Gastrocnemius medialis (tissue), 4 donors: ENCODE measurements around the gene FTSJ1. TPM values are rescaled to one million over a fixed set of nuclear protein-coding genes. Genes with fewer than 3 reads are reported as not detected.
A peak's percentile ranks its signal among the peaks of the same experiment; 100 is the strongest.

ENCODE experiments used
- ATAC-seq, 2 donors: fragments of 150-250 bp; one replicate each; pipeline ENCODE4 v1.9.1; 2016
- DNase-seq, 2 donors: peaks; one replicate each; pipeline ENCODE4 v3.0.0-alpha.2; 2019
- H3K27ac ChIP-seq, 4 donors: fragments of 200-600 bp; sonication (generic); 1 replicate in 1 of 4; 2 replicates in 3 of 4; pipeline ENCODE4 v1.5.1; 2016 to 2018; ENCODE audit warnings: mild to moderate bottlenecking in 2 of 4, moderate library complexity in 1 of 4
- H3K27me3 ChIP-seq, 3 donors: fragments of 200-600 bp; sonication (generic) in 2 of 3; 1 replicate in 1 of 3; 2 replicates in 2 of 3; pipeline versions ENCODE4 v1.5.1 to v1.6.0; 2016 to 2019; ENCODE audit warnings: mild to moderate bottlenecking in 1 of 3, moderate library complexity in 1 of 3
- H3K36me3 ChIP-seq, 2 donors: fragments of 200-600 bp; sonication (generic) in 1 of 2; one replicate each; pipeline ENCODE4 v1.5.1; 2017 to 2018
- H3K4me1 ChIP-seq, 2 donors: fragments of 200-600 bp; sonication (generic) in 1 of 2; one replicate each; pipeline ENCODE4 v1.5.1; 2016 to 2017; ENCODE audit warnings: mild to moderate bottlenecking in 2 of 2
- H3K4me3 ChIP-seq, 4 donors: fragments of 200-600 bp; sonication (generic) in 3 of 4; 1 replicate in 1 of 4; 2 replicates in 3 of 4; pipeline ENCODE4 v1.5.1; 2016 to 2019; ENCODE audit warnings: mild to moderate bottlenecking in 2 of 4
- H3K9me3 ChIP-seq, 3 donors: fragments of 200-600 bp; sonication (generic) in 2 of 3; 1 replicate in 1 of 3; 2 replicates in 2 of 3; pipeline ENCODE4 v1.5.1; 2016 to 2019
- CTCF ChIP-seq, 5 experiments: fragments of 450-650 bp in 3 of 5; fragments of 200-600 bp in 2 of 5; sonication (generic) in 2 of 5; IDR thresholded peaks in 4 of 5; conservative IDR thresholded peaks in 1 of 5; 1 replicate in 4 of 5; 2 replicates in 1 of 5; pipeline ENCODE4 v1.5.1; 2016 to 2019; ENCODE audit warnings: antibody characterized with exemption in 5 of 5, mild to moderate bottlenecking in 3 of 5, moderate library complexity in 3 of 5
- POLR2A ChIP-seq, 2 donors: fragments of 450-650 bp; IDR thresholded peaks; one replicate each; pipeline ENCODE4 v1.6.1; 2017; ENCODE audit warnings: antibody characterized with exemption in 2 of 2, mild to moderate bottlenecking in 2 of 2, moderate library complexity in 2 of 2
- in situ Hi-C, 4 donors: fragments of 200-750 bp; cut with MboI; loops; one replicate each; pipeline versions ENCODE4 v1.15.0 to v1.8.0; 2017; ENCODE audit warnings: low sequenced_read_pairs in 4 of 4
- intact Hi-C: fragments of 100-400 bp; cut with DNase I; formaldehyde crosslinking; loops from one replicate; pipeline ENCODE4 v1.15.1; 2023; ENCODE audit warnings: low total_unique reads
- total RNA-seq, 4 donors: library from RNA; depleted of rRNA; stranded (reverse); fragments of >200 nt; gene quantifications; one replicate each; pipeline versions ENCODE4 v1.1.0 to v1.2.3, GENCODE V29; 2016

The FTSJ1 gene
- total RNA-seq, 4 donors from 2014 or later = 31.4 to 47.7 (median 38.2) TPM

DNA sequence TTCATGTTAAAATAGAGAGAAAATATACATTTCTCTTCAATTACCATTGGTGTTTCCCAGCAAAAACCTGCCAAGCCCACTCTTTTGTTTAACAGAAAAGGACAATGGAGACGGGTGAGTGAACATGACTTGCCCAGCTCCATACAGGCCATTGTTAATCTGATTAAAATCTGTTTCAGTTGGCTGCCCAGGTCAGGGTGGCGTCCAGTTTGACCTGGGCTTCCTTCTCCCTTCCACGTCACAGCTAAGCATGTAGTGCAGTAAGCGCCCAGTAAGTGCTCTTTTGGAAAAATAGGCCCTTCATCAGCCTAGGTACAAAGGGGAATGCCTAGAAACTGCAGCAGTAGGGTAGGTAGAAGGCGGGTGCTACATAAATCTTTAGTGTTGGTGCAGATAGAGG is 31.2 kb downstream of the FTSJ1 start:
- Histone ChIP-seq H3K36me3 (no peaks in the 10 kb centered on the region), H3K4me3 (no peak overlapping the region), H3K27me3 (no peaks in the 10 kb centered on the region), H3K4me1 (no peaks in the 10 kb centered on the region), H3K9me3 (no peaks in the 10 kb centered on the region), H3K27ac (no peak overlapping the region)
- TF ChIP-seq CTCF (IDR thresholded peaks at IDR 0.05 in 4 of 5, conservative IDR thresholded peaks at IDR 0.05 in 1 of 5) (no peak), POLR2A (IDR thresholded peaks at IDR 0.05) (no peak)
- intact Hi-C loops = no loop called here
- ATAC-seq = no peak
- in situ Hi-C loops = no loop called here
- no peak for DNase-seq

- no peaks in the 10 kb centered on the region for H3K27me3 ChIP-seq
- H3K4me1 ChIP-seq = no peaks in the 10 kb centered on the region
- H3K4me3 ChIP-seq = peak within 1 kb of the TSS; percentile 68 to 78 (median 76)
- no peaks in the 10 kb centered on the region for H3K9me3 ChIP-seq
- in situ Hi-C loops = no loop called here
- TF ChIP-seq CTCF (IDR thresholded peaks at IDR 0.05 in 4 of 5, conservative IDR thresholded peaks at IDR 0.05 in 1 of 5) (no peak), POLR2A (IDR thresholded peaks at IDR 0.05) (peak; percentile 53 to 61)
- H3K27ac ChIP-seq = peak within 1 kb of the TSS; percentile 83 to 85 (median 84)
- peak; percentile 70 to 76 for DNase-seq
- peak; percentile 91 to 94 for ATAC-seq
- intact Hi-C loops = loop anchor here (1.0 kb wide), 2 partner anchors 31 to 32 kb away; partner anchors contain the start of genes FTSJ1 and TBC1D25
- no peaks in the 10 kb centered on the region for H3K36me3 ChIP-seq
Measured at GRCh38 chrX:48508400-48509244, 32.6 kb downstream of the FTSJ1 start, which contains the start of gene PORCN. PORCN (plus strand) TSS chrX:48508992; CDS start chrX:48509821, 829 bp downstream.

DNA sequence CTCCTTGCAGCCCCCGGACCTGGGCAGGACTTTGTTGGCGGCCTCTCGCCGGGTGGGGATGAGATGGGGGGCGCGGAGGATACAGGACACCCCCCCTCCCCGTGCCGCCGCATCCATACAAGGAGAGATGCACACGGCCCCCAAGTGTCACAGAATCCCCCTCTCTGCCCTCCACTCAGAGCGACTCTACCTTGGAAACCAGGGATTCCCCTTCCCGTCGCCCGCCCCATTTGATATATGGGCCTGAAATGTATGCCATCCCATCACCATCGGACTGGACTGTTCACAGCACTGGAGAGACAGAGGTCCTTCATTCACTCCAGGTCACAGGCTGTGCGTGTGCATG is 33.2 kb downstream of the FTSJ1 start:
- no peak for ATAC-seq
- H3K9me3 ChIP-seq = no peaks in the 10 kb centered on the region
- in situ Hi-C loops = no loop called here
- H3K27me3 ChIP-seq = no peaks in the 10 kb centered on the region
- intact Hi-C loops = no loop called here
- peak overlapping the region; percentile 83 to 85 (median 84) for H3K27ac ChIP-seq
- DNase-seq = no peak
- H3K36me3 ChIP-seq = no peaks in the 10 kb centered on the region
- H3K4me3 ChIP-seq = peak overlapping the region; percentile 68 to 78 (median 76)
- no peak for TF ChIP-seq CTCF (IDR thresholded peaks at IDR 0.05 in 4 of 5, conservative IDR thresholded peaks at IDR 0.05 in 1 of 5)
- TF ChIP-seq POLR2A (IDR thresholded peaks at IDR 0.05) = no peak
- H3K4me1 ChIP-seq = no peaks in the 10 kb centered on the region

GRCh38 chrX:48509619-48510018 is 33.6 kb downstream of the FTSJ1 start:
- no peaks in the 10 kb centered on the region for H3K36me3 ChIP-seq
- no peaks in the 10 kb centered on the region for H3K9me3 ChIP-seq
- intact Hi-C loops = no loop called here
- TF ChIP-seq CTCF (IDR thresholded peaks at IDR 0.05 in 4 of 5, conservative IDR thresholded peaks at IDR 0.05 in 1 of 5) (no peak), POLR2A (IDR thresholded peaks at IDR 0.05) (no peak)
- DNase-seq = no peak
- no peaks in the 10 kb centered on the region for H3K4me1 ChIP-seq
- ATAC-seq = no peak
- H3K27me3 ChIP-seq = no peaks in the 10 kb centered on the region
- no peak overlapping the region for H3K27ac ChIP-seq
- H3K4me3 ChIP-seq = peak overlapping the region; percentile 68 to 78 (median 76)
- in situ Hi-C loops = no loop called here
